HUES6 (cell line): Measurements from ENCODE around the gene SLC17A8.

Experiments used
- H3K27ac ChIP-seq: 2 replicates; pipeline ENCODE4 v1.7.0; 2013; ENCODE audit warnings: low read depth, mild to moderate bottlenecking, low read length, inconsistent platforms
- H3K27me3 ChIP-seq: 2 replicates; pipeline ENCODE4 v1.6.1; 2013; ENCODE audit warnings: low read length; ENCODE audit not compliant: control insufficient read depth, insufficient read depth
- H3K36me3 ChIP-seq: 2 replicates; pipeline ENCODE4 v1.6.1; 2013; ENCODE audit warnings: low read length; ENCODE audit not compliant: control insufficient read depth, insufficient read depth
- H3K4me1 ChIP-seq: 2 replicates; pipeline ENCODE4 v1.6.1; 2013; ENCODE audit warnings: low read length; ENCODE audit not compliant: control insufficient read depth, insufficient read depth
- H3K4me3 ChIP-seq: 2 replicates; pipeline ENCODE4 v1.5.1; 2013; ENCODE audit warnings: low read depth, low read length
- H3K9ac ChIP-seq: one replicate; pipeline ENCODE4 v1.6.1; 2013; ENCODE audit warnings: mild to moderate bottlenecking, low read length
- H3K9me3 ChIP-seq: 2 replicates; pipeline ENCODE4 v1.6.1; 2013; ENCODE audit warnings: low read depth, low read length; ENCODE audit not compliant: control insufficient read depth, insufficient read depth

SLC17A8 gene

DNA sequence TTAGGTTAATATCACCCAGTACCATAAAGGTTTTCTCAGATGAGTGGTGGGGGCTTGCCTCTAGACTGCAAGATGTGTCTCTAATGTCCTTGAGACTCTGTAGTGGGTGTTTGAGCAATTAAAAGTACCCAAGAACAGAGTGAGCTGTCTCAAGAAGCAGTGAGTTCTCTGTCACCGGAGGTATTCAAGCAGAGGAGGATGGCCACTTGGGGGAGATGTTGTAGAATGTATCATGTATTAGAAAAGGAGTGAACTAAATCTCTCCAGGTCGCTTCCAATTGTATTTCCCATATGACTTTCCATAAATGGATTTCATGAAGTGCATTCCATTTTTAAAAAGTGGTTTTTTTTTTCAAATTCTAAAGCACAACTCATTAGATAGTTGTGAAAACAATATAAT lies 35.0 kb downstream of the SLC17A8 start:
- Histone ChIP-seq H3K9me3 (no peaks in the 10 kb centered on the region), H3K36me3 (no peaks in the 10 kb centered on the region), H3K9ac (no peak overlapping the region), H3K4me1 (no peaks in the 10 kb centered on the region), H3K27me3 (no peaks in the 10 kb centered on the region), H3K4me3 (no peak overlapping the region), H3K27ac (no peak overlapping the region)

DNA sequence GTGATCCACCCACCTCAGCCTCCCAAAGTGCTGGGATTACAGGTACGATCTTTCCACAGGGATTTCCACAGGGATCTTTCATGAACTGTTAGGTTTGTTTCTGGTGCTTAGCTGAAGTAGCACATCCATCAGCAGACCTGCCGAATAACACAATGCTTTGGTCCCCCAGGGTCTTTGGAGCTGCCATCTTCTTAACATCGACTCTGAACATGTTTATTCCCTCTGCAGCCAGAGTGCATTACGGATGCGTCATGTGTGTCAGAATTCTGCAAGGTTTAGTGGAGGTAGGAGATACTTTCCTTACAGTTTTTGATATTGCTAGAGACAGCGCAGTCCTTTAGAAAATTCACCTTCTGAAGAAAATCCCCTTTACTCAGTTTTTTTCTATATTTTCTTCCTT lies 36.3 kb downstream of the SLC17A8 start:
- Histone ChIP-seq H3K4me1 (no peaks in the 10 kb centered on the region), H3K9ac (no peak overlapping the region), H3K27ac (no peak overlapping the region), H3K27me3 (no peaks in the 10 kb centered on the region), H3K4me3 (no peak overlapping the region), H3K36me3 (no peaks in the 10 kb centered on the region), H3K9me3 (no peaks in the 10 kb centered on the region)

DNA sequence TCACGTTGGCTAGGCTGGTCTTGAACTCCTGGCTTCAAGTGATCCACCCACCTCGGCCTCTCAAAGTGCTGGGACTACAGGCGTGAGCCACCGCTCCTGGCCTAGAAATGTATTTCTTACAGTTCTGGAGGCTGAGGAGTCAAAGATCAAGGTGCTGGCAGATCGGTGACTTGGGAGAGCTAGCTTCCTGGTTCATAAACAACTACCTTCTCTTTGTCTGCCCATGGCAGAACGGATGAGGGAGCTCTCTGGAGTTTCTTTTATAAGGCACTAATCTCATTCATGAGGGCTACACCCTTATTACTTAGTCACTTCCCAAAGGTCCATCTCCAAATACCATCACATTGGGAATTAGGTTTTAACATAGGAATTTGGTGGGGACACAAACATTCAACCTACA lies 38.9 kb downstream of the SLC17A8 start:
- Histone ChIP-seq H3K27ac (no peak overlapping the region), H3K36me3 (no peaks in the 10 kb centered on the region), H3K9me3 (no peaks in the 10 kb centered on the region), H3K9ac (no peak overlapping the region), H3K4me3 (no peak overlapping the region), H3K4me1 (no peaks in the 10 kb centered on the region), H3K27me3 (no peaks in the 10 kb centered on the region)

DNA sequence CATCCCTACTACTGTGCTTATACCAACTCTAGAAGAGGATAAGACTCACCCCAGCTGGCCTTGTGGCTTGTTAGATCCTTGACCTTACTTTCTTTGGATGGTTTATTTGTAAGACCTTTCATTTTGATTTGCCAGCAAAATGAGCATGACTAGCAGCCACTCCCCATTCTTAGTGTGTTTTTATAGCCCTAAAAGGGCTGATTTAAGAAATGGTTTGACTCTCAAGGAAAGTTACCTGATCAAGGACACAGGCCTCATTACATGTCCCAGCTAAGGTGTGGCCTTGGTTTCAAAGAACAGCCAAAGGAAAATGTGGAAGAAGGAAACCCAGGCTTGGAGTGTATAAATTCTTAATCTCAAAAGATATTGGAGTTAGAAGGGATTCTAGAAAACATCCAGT lies 41.4 kb downstream of the SLC17A8 start:
- Histone ChIP-seq H3K9ac (no peak overlapping the region), H3K4me3 (no peak overlapping the region), H3K9me3 (no peaks in the 10 kb centered on the region), H3K27me3 (no peaks in the 10 kb centered on the region), H3K4me1 (no peaks in the 10 kb centered on the region), H3K27ac (no peak overlapping the region), H3K36me3 (no peaks in the 10 kb centered on the region)

DNA sequence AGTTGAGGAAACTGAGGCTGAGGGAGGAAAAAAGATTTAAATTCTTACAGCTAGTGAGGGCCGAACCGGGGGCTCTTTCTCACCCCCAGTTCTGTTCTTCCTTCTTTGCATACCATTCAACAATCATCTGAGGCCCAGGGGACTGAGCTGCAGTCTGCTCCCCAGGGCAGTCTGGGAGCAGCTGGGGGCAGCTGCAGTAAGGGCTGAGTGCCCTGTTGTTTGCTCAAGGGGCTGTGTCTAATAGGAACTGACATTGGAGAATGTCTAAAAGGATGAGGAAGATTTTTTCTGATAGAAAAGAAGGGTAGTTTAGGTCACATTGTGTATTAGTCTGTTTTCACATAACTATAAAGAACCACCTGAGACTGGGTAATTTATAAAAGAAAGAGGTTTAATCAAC lies 42.2 kb downstream of the SLC17A8 start:
- Histone ChIP-seq H3K27ac (no peak overlapping the region), H3K9ac (no peak overlapping the region)

DNA sequence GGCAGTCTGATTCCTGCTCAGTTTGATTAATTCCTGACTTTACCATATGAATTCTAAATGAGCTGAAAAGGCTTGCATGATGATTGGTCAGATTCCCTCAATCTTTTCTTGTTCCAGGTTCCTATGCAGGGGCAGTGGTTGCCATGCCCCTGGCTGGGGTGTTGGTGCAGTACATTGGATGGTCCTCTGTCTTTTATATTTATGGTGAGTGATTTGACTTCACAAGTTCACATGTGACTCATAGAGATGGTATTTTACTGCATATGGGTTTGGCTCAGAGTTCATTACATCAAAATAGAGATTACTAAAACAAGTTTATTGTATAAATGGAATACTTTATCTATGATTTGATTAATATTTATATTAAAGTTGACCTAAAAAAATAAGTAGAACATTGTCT lies 44.8 kb downstream of the SLC17A8 start:
- no peaks in the 10 kb centered on the region for H3K9me3 ChIP-seq
- H3K27ac ChIP-seq, result no peak overlapping the region
- H3K27me3 ChIP-seq, result no peaks in the 10 kb centered on the region
- no peaks in the 10 kb centered on the region for H3K36me3 ChIP-seq
- no peaks in the 10 kb centered on the region for H3K4me1 ChIP-seq
- no peak overlapping the region for H3K9ac ChIP-seq
- no peak overlapping the region for H3K4me3 ChIP-seq

More for the DNA sequence above, 42.2 kb downstream of the SLC17A8 start:
- H3K36me3 ChIP-seq, result no peaks in the 10 kb centered on the region
- H3K4me3 ChIP-seq, result no peak overlapping the region
- H3K4me1 ChIP-seq, result no peaks in the 10 kb centered on the region
- H3K27me3 ChIP-seq, result no peaks in the 10 kb centered on the region
- H3K9me3 ChIP-seq, result no peaks in the 10 kb centered on the region

DNA sequence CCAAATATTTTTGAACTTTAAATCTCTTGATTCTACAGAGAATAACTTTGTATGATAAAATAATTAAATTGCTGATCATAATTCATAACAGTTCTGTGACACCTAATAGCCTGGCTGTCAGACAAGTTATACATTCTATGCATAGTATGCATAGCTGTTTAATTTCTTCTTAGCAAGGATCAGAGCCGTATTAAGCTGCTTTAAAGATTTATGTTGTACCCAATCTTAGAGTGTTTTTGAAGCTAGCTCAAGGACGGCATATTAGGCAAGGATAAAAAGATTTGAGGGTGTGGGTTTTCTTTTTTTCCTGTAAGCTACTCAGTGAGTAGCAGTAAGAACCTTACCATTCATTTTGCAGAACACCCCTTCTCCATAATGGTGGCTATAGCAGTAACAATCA lies 45.9 kb downstream of the SLC17A8 start:
- H3K4me1 ChIP-seq, result no peaks in the 10 kb centered on the region
- no peaks in the 10 kb centered on the region for H3K27me3 ChIP-seq
- H3K9me3 ChIP-seq, result no peaks in the 10 kb centered on the region
- no peak overlapping the region for H3K27ac ChIP-seq
- no peaks in the 10 kb centered on the region for H3K36me3 ChIP-seq
- H3K9ac ChIP-seq, result no peak overlapping the region
- no peak overlapping the region for H3K4me3 ChIP-seq

DNA sequence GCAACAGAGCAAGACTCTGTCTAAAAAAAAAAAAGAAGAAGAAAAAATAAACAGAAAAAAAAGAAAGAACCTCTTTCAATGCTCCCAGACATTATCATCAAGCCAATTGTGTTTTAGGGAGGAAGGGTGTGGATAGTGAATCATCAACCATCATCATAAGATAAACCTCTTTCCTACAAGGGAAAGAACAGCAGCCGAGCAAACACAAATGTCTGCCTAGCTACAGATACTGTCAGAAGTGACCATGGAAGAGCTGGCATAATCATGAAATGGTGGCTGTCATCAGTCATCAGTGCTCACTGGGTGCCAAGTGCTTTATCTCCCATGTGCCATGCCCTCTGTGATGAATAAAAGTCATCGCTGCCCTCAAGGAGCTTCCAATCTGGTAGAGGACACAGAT lies 46.6 kb downstream of the SLC17A8 start:
- no peaks in the 10 kb centered on the region for H3K9me3 ChIP-seq
- H3K27me3 ChIP-seq, result no peaks in the 10 kb centered on the region
- no peak overlapping the region for H3K27ac ChIP-seq
- H3K9ac ChIP-seq, result no peak overlapping the region
- no peaks in the 10 kb centered on the region for H3K36me3 ChIP-seq
- no peak overlapping the region for H3K4me3 ChIP-seq
- H3K4me1 ChIP-seq, result no peaks in the 10 kb centered on the region

DNA sequence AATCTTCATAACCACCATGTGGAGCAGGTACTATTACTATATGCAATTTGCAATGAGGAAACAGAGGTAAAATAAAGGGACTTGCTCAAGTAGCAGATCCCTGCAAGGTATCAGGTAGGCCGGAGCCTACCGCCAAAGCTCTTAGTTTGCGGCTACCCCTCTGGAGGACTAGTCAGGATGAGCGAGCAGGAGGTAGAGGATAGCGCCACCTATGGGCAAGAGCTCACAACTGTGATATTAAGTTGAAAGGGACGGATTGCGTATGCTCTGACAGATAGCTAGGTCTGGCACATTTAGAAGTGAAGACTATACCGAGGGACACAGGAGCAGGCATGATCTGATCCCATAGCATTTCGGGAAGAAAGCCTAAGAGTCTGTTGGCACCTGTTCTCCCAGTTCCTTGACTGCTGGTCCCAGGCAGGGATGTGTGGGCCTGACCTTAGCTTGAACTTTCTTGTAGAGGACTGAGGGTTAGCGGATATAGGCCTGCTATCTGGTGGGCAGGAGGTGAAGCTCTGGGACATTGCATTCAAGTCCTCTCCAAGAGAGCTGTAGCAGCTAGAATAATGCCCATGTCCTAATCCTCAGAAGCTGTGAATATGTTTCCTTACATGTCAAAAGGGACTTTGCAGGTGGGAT lies 48.0 kb downstream of the SLC17A8 start:
- Histone ChIP-seq H3K36me3 (no peaks in the 10 kb centered on the region), H3K9me3 (no peaks in the 10 kb centered on the region), H3K4me3 (no peak overlapping the region), H3K4me1 (no peaks in the 10 kb centered on the region), H3K27me3 (no peaks in the 10 kb centered on the region), H3K9ac (no peak overlapping the region), H3K27ac (no peak overlapping the region)

DNA sequence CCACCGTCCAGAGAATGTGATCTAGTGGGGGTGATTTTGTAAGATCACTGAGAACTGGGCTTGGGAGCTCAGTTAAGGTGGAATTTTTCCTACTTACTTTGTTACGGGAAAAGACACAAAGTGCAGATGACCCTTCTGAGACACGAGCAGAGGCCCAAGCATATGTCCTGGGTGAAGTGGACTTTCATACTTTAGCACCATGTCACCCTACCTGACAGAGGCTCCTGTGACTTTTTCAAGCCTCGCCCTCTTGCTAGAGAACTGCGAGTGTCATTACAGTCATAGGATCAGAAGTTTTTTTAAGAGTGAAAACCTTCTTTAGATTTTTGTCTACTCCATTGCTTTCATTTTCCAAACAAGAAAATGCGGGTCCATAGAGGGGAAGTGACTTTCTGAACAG lies 56.1 kb downstream of the SLC17A8 start:
- Histone ChIP-seq H3K9me3 (no peaks in the 10 kb centered on the region), H3K36me3 (no peaks in the 10 kb centered on the region)

DNA sequence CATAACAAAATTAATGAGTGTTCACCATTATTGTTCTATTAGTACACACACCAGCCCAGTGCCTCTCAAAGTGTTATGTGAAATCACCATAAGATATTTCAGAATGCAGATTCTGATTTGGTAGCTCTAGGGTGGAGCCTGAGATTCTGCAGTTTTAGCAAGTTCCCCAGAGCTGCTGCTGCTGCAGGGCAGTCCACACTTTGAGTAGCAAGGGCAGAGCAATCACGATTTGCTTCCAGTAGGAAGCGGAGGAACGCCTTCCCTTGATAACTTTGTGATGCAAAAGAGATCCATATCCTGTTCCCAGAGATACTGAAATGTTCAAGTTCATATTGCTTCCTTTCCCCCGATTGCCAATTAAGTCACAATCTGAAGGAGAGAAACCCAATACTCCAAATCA lies 57.9 kb downstream of the SLC17A8 start:
- Histone ChIP-seq H3K27me3 (no peaks in the 10 kb centered on the region), H3K9me3 (no peaks in the 10 kb centered on the region), H3K4me3 (no peak overlapping the region), H3K27ac (no peak overlapping the region), H3K9ac (no peak overlapping the region), H3K4me1 (0 out of 2 replicates have a peak, but pooled peaks cover 13% of the 10 kb centered on the region), H3K36me3 (no peaks in the 10 kb centered on the region)

More for the DNA sequence above, 56.1 kb downstream of the SLC17A8 start:
- Histone ChIP-seq H3K9ac (no peak overlapping the region), H3K27ac (no peak overlapping the region), H3K4me1 (0 out of 2 replicates have a peak, but pooled peaks cover 13% of the 10 kb centered on the region), H3K27me3 (no peaks in the 10 kb centered on the region), H3K4me3 (no peak overlapping the region)

DNA sequence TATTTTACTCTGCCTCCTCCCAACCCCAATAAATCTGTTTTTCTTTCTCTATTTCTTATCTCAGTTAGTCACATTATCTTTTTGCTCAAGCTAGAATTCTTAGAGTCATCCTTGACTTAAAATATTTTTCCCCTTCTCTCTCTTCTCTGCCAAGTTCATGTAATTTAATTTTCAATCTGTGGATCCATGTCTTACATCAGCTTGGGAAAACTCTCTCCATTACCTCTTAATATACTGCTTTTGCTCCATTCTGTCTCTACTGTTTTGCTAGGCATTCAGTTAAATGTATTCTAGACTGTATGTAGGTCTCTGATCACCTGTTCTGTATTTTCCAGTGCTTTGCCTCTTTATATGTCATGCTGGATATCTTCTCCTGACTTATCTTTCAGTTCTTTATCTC lies 65.8 kb downstream of the SLC17A8 start:
- H3K9ac ChIP-seq, result no peak overlapping the region
- H3K27ac ChIP-seq, result no peak overlapping the region
- peaks cover 5% of the 10 kb centered on the region; the same call in 1 of the 2 replicates for H3K9me3 ChIP-seq
- no peak overlapping the region for H3K4me3 ChIP-seq
- no peaks in the 10 kb centered on the region for H3K36me3 ChIP-seq
- H3K4me1 ChIP-seq, result no peaks in the 10 kb centered on the region
- H3K27me3 ChIP-seq, result no peaks in the 10 kb centered on the region
